Measurements from ENCODE around the gene CDC6. TPM values are rescaled to one million over a fixed set of nuclear protein-coding genes. Genes with fewer than 3 reads are reported as not detected.

The CDC6 gene
- total and polyA plus RNA-seq, 2 of the 8 experiments (the other 6 are each of a cell fraction or from before 2014, with no cell fraction given), result 50.5 to 140 TPM

- TF ChIP-seq, protein P1, sequence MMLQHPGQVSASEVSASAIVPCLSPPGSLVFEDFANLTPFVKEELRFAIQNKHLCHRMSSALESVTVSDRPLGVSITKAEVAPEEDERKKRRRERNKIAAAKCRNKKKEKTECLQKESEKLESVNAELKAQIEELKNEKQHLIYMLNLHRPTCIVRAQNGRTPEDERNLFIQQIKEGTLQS (IDR thresholded peaks at IDR 0.05; ENCODE audit: insufficient read depth, low read depth, low read length), result no peak
- TF ChIP-seq, protein P2, sequence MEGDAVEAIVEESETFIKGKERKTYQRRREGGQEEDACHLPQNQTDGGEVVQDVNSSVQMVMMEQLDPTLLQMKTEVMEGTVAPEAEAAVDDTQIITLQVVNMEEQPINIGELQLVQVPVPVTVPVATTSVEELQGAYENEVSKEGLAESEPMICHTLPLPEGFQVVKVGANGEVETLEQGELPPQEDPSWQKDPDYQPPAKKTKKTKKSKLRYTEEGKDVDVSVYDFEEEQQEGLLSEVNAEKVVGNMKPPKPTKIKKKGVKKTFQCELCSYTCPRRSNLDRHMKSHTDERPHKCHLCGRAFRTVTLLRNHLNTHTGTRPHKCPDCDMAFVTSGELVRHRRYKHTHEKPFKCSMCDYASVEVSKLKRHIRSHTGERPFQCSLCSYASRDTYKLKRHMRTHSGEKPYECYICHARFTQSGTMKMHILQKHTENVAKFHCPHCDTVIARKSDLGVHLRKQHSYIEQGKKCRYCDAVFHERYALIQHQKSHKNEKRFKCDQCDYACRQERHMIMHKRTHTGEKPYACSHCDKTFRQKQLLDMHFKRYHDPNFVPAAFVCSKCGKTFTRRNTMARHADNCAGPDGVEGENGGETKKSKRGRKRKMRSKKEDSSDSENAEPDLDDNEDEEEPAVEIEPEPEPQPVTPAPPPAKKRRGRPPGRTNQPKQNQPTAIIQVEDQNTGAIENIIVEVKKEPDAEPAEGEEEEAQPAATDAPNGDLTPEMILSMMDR (IDR thresholded peaks at IDR 0.05; ENCODE audit: control extremely low read depth in 1 of 3, insufficient read depth in 1 of 3, low read depth in 1 of 3, low read length in 3 of 3), result no peak
- no peak for TF ChIP-seq CTBP2 (IDR thresholded peaks at IDR 0.05; ENCODE audit: borderline replicate concordance, insufficient read depth, insufficient read length, low read length)
Measured at GRCh38 chr17:40352237-40352778, 64.6 kb downstream of the CDC6 start (continued).
